CD4-positive, alpha-beta T cell treated with Interleukin-15 for 4 hours (primary cell): ENCODE results near the gene SMYD2.

Experiments used
- DNase-seq: peaks from one replicate; pipeline ENCODE4 v3.0.0-alpha.2; 2020; ENCODE audit warnings: low spot score

The SMYD2 gene

DNA sequence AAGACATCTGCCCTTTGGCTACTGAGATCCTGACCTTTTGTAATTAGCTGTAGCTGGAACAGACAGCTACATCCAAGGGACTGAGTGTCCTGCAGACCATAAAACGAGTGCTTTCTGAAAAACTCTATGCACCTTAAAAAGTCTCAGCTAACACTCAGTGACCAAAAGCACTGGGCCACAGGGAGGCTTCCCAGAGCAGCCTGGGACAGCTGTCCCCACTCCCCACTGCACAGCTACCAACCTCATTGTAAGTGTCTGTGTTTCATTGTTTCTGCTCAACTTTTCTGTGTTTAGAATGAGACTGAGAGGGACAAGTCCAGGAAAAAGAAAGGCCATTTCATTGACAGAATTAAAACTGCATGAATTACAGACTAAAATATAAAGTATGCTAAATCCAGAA is 80.7 kb downstream of the SMYD2 start:
- DNase-seq, result no peak

DNA sequence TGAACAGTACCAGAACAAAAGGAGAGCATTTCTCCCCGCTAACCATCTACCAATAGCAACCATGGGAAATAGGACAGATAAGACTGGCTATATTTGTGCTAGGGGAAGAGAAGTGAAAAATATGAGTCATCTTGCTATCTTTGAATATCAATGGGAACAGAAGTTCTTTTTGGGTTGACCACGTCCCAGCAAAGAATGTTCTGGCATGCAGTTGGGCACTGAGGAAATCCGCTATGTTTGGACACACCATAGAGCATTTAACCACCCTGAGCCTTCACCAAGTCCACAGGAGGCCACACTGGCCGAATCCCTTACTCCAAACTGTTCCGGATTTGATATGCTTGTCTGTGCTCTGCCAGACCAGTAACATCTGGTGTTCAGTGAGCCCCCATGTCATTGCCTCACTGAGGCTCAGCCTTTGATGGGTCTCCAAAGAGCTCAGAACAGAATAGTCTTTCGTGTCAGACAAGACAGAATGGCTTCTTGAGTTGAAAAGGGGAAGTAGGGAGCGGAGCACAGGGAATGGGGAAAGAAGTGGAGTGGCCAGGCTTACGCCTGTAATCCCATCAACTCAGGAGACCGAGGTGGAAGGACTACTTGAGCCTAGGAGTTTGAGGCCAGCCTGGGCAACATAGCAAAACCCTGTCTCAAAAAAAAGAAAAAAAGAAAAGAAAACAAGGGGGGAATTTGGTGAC is 81.4 kb downstream of the SMYD2 start:
- DNase-seq, result no peak

DNA sequence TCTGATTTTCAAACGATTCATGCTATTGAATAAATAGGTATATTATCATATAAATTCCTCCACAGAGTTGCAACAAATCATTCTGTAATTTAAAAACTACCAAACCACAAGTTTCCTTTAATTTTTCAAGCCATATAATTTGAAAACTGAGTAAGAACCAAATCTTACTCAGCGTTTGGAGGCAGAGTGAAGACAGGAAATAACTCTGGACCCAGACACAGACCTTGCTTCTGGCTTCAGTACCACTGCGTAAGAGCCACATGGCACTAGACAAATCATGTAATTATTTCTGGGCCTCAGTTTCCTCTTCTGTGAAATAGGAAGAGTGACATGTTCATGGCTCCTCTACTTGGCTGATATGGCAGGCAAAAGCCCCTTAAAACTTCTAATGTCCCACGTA is 82.4 kb downstream of the SMYD2 start:
- DNase-seq, result no peak

DNA sequence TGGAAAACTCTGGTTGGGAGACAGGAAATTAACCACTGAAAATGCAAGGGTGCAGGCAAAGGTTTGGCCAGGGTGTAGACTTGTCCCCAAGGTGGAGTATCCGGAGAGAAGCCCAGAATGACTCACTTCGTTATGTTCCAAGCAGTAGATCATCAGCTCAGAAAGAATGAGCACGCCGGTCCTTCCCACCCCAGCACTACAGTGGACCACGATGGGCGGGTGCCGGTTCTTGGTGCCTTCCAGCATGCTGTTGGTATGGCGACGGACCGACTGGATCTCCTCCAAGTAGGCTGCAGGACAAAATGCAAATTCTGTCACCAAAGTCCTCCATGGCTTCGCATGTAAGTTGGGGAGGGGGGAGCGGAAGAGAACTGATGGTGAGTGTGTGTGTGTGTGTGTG is 83.4 kb downstream of the SMYD2 start:
- no peak for DNase-seq

DNA sequence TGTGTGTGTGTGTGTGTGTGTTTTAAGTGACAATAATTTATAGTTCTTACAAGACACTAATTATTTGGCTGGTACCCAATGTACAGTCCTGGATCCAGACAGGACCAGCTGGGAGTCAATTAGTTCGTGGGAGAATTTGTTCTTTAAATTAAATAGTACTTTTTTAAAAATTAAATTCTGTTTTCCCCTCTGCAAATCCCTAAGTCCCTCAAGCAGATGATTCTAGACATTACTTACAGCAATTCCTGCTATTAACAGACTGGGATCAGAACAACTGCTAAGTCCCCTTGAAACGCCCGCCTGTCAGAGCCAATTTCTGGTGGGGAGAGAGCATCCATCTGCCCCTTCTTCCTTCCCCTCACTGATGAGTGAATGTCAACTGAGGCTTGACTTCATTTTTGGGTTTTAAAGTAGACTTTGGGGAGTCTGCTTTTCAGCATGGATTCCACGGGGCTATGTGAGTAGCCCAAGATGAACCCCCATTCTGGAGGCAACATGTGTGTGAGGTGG is 83.9 kb downstream of the SMYD2 start:
- no peak for DNase-seq

DNA sequence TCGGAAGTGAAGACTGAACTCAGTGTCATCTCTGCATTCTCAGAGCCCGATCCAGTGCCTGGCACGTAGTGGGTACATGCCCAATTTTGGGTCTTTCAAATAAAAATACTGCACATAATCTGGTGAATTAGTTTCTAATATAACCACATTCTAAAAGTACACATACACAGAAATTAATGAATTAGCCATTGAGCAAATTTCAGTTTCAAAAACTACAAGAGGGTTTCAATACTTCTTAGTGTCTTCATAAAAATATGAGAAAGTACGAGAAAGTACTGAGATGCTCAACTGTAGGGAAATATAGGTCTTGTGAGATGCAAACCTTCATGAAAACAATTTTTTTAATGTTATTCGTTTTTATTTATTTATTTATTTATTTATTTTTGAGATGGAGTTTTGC is 86.9 kb downstream of the SMYD2 start:
- DNase-seq, result no peak

DNA sequence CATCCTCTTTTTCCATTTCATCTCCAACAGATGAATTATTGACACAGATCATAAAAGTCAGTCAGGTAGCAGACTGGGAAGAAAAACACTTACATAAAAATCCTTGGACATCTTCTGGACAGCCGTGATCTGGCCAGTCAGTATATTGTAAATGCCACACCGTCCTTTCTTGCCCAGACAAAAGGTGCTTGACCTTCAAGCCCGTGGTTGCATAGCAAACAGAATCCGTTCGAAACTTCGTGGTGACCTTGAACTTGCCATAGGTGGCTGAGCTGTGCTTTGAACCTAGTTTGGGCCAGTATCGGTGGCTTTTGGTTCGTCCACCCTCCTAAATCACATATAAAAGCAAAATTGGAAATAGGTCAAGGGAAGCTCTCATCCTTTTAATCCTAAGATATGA is 88.4 kb downstream of the SMYD2 start:
- no peak for DNase-seq

DNA sequence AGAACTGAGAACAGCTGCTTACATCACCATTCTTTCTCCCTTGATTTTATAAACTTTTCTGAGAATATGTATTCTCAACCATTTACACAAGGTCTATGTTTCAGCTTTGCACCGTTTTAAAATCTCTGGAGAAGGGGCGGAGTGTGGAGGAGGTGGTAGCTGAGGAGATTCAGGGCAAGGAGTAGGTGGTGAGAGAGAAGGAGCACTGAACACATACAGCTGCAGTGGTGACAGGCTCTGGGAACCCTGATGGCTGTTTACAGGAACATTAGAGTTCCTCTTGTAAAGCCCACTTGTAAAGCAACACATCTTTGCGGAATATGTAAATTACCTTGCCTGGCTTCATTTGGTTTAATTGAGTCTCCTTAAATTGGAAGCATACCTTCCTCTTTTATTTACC is 89.7 kb downstream of the SMYD2 start:
- DNase-seq, result no peak

DNA sequence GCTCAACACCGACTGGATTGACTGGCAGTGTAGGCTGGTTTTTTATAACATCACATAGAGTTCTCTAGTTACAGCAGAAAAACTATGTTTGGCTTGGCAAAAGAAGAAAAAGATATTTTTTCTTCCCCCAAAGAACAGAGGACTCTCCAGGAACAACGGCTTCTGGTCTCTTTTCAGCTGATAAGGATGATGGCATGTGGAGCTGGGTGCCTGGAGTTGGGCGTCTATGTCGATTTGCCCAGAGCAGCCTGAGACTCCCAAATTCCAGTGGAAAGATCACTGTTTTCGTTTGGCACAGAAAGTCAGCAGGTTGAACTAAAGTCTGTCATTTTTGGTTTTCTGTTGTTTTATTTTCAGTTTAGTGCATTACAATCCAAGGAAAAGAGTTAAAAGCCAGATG is 91.1 kb downstream of the SMYD2 start:
- no peak for DNase-seq

DNA sequence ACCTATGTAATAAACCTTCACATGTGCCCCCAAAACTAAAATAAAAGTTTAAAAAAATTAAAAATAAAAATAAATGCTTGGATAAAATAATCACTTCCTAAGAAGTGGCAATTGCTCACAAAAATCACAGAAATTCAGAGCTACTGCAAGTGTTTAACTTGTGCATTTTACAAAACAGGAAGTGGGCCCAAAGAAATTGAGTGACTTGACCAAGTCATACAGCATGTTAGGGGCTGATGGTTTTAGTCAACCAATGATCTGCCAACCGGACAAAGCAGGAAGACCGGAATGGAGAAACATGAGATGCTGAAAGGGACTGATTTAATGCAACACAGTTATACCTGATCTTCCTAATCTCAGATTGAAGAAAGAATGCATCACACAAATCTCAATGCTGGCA is 96.5 kb downstream of the SMYD2 start:
- no peak for DNase-seq

DNA sequence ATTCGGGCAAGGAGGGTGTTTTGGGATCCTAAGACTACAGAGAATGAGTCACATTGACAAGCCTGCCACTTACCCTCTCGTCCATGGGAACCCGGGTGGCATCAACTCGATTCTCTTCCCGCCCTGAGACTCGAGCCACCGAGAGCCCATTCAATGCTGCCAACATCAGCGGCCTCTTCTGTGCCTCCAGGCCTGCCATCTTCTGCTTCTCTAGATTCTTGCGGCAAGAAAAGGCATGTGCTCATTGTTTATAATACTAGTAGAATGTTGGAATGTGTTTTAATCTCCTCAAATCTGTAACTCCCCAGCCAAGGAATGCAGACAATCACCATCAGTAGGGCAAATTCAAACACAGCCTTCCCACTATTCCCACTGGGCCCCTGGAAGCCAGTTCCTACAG is 96.9 kb downstream of the SMYD2 start:
- no peak for DNase-seq

DNA sequence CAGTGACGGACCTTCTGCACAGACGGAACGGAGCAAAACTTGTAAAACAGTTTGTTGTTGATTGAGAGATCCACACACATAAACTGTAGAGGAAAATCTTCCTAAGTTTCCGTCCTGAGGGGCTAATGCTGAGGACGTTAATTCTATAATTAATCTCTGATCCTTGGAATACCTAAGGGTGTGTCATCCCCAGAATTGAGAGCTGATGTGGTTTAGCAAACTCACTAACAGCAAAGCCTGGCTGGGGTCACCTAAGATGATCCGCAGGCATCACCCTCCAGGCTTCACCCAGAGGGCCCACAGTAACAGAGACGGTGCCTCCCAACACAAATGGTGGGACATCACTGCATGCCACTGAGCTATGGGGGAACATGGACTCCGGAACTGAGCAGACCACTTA is 97.5 kb downstream of the SMYD2 start:
- DNase-seq, result no peak

DNA sequence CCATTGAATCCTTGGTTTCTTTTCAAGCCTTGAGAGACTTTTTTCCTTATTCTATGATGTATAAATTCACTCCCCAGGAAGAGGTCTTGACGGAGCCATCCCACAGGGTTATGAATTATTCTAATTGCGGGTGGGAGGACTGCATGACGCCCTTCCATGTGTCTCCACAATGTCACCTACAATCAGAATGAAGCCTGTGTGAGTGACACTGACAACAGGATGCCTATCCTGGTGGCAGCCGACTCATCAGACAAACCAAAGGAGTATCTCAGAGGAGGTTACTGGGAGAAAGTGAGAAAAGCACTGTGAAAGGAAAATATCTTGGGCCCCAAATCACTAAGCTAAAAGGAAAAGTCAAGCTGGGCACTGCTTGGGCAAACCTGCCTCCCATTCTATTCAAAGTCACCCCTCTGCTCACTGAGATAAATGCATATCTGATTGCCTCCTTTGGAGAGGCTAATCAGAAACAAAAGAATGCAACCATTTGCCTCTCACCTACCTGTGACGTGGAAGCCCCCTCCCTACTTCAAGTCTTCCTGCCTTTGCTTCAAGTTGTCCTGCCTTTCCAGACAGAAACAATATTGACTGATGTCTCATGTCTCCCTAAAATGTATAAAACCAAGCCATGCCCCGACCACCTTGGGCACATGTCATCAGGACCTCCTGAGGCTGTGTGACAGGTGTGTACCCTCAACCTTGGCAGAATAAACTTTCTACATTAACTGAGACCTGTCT is 98.4 kb downstream of the SMYD2 start:
- no peak for DNase-seq

DNA sequence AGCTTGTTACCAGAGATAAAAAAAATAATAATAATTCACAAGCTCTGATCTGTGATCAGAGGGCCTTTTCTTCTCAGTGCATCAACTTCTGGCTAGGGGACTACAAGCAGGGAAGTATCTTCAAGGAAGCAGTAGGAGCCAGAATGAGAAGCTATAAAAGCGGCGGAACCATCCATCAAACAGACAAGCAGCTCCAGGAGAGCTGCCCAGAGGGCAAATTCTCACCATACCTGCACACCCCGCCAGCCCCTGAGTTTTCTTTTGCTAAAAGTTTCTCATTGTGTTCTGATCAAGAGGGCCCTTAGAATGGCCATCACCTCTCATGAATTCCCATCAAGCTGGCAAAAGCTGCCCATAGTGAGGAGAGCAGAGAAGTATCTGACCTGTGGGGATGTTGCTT is 99.4 kb downstream of the SMYD2 start:
- no peak for DNase-seq

DNA sequence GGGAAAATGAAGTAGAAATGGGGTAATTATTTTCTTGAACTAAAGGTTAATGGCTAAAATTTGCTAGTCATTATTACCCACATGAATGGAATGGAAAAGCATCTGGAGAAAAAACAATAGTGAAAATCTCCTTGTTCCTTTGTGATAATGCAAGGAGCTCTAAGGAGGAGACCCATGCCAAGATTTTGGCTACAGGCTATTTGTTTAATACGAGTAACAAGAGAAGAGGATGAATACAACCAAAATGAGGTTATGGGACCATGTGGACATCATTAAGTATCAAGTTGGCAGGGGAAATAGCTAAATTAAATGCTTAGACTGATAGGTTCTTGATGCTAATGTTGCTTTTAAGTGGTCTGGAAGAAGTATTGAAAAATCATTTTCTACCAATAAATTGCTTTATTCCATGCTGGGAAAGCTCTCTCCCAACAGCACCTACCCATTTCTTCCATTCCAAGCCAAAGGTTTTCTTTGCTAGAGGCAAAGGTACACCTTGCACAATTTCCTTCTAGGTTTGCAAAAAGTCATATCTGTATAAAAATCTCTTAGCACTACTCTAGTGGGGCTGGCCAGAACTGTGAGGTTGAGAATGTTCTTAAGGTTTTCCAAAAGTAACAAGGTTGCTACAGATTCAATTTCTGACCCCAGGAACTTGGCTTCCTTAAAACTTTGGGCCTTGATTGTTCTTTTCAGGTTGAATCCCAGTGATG is 100.2 kb downstream of the SMYD2 start:
- no peak for DNase-seq

DNA sequence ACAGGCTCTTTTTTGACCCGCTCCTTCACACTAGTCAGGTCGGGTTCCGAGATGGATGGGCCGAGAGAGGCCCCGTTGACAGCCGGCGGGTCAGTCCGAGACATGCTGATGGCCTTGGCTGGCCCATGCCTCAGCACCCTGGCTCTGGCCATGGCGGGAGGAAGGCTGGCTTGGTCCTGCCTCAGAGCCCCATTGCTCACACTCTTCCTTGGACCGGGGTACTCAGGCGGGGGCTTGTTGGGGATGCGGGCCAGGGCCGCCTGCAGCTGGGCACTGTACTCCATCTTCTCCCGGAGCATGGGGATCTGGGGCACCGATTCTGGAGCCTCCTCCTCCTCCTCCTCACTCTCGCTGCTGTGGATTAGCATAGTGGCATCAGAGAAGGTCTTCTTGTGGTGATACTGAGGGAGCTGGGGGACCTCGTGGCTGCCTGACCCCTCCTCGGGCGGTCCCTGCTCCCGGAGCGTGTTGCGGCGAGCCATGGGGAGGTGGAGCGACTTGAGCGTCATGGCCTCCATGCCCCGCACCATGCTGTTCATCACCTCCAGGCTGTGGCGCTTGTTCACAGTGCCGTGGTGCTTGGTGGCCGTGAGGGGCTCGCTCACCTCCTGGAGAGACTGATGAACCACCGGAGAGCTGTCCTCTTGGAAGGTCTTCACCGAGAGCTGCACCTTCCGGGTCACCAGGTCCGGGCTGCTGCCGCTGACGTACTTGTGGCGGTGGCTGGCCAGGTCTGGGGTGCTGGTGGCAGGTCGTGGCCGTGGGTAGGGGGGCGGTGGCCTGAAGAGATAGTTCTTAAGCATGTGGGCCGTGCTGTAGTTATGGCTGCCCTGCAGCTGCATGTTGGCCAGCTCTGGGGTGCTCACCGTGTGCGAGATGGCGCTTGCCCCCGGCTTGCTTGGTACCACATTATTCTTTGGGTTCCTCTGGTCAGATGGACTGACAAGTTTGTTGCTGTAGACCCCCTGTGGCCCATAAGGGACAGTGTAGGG is 102.7 kb downstream of the SMYD2 start:
- DNase-seq, result no peak

DNA sequence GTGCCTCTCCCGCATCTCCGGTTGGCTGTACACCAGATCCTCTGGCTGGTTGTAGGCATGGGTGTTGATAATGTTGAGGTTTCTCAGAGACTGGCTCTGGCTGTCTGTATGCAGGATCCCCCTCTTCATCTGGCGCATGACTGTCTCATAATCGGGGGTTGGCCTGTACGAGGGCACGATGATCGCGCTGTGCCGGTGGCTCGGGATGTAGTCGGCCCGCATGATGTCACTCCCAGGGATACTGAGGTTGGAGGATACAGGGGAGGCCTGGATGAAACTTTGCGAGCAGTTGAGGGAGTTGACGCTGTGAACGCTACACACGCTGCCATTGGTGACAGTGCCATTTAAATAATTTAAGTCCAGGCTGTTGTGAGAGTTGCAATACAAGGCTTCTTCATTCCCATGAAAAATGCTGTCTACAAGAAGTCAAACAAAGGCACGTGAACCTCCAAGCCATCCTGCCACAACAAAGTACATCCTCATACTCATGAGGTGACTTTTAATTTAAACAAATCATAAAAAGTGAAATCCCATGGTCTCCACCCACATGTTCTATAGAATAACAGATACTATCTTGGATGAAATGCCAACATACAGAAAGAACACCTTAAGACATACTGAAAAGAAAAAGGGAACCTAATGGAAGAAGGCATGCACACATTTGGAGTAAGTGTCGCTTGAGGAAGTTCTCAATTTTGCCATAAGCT is 103.6 kb downstream of the SMYD2 start:
- DNase-seq, result no peak

DNA sequence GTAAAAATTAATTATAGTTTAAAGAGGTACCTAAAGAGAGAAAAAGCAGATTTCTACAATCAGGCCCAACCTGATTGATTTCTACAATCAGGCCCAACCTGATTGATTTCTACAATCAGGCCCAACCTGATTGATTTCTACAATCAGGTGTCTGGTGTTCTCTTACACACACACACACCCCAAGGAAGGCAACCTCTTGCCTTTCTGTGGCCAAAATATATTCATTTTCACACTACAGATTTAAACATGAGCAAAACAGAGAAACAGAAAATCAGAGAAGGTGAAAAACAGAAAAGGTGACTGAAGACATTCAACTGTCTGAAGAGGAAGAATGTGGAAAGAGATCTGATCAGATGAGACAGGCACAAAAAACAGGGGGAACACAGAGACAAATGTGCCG is 104.5 kb downstream of the SMYD2 start:
- no peak for DNase-seq

DNA sequence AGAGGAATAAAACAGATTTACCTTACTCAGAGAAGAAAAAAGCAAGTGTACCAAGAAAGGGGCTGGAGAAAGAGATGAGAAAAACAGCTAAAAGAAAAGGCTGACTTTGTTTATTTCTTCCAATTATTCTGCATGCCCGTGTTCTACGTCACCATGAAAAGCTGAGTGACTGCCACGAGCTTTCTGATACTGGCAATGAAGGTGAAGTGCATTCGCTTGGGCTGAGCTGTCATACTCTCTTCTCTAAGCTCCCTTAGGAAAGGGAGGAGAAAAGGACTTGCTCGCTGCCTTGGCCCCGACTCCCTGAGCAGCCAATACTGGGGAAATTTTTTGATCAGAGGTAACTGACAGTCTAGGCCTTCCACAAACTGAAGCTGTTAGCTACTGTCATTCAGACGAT is 105.4 kb downstream of the SMYD2 start:
- no peak for DNase-seq
